Vagina (tissue), 2 donors: ENCODE results near the gene LCE1A.

ENCODE experiments used
- POLR2A ChIP-seq, 2 donors: fragments of 450-650 bp; IDR thresholded peaks; one replicate each; pipeline ENCODE4 v1.6.1; 2017; ENCODE audit warnings: antibody characterized with exemption in 2 of 2, mild to moderate bottlenecking in 2 of 2, moderate library complexity in 2 of 2
- TF ChIP-seq, protein P1 (sequence below), 3 experiments: fragments of 450-650 bp in 2 of 3; fragments of 200-600 bp in 1 of 3; sonication (generic) in 1 of 3; IDR thresholded peaks; one replicate each; pipeline ENCODE4 v1.5.1; 2017 to 2019; ENCODE audit warnings: antibody characterized with exemption in 3 of 3, mild to moderate bottlenecking in 2 of 3, moderate library complexity in 2 of 3

- TF ChIP-seq, protein P1, sequence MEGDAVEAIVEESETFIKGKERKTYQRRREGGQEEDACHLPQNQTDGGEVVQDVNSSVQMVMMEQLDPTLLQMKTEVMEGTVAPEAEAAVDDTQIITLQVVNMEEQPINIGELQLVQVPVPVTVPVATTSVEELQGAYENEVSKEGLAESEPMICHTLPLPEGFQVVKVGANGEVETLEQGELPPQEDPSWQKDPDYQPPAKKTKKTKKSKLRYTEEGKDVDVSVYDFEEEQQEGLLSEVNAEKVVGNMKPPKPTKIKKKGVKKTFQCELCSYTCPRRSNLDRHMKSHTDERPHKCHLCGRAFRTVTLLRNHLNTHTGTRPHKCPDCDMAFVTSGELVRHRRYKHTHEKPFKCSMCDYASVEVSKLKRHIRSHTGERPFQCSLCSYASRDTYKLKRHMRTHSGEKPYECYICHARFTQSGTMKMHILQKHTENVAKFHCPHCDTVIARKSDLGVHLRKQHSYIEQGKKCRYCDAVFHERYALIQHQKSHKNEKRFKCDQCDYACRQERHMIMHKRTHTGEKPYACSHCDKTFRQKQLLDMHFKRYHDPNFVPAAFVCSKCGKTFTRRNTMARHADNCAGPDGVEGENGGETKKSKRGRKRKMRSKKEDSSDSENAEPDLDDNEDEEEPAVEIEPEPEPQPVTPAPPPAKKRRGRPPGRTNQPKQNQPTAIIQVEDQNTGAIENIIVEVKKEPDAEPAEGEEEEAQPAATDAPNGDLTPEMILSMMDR (IDR thresholded peaks at IDR 0.05) = no peak
- TF ChIP-seq POLR2A (IDR thresholded peaks at IDR 0.05) = no peak
Observed at GRCh38 chr1:152827173-152827572, at the start of gene LCE1A.
